GM23338 (cell line): ENCODE data around the gene EYA2. TPM values are rescaled to one million over a fixed set of nuclear protein-coding genes. Genes with fewer than 3 reads are reported as not detected.

Source experiments
- ATAC-seq: fragments of 200-7000 bp; cut with Tn5 transposase; 3 replicates; pipeline ENCODE4 v1.9.1; 2020
- DNase-seq: peaks from one replicate; pipeline ENCODE4 v3.0.0-alpha.2; 2015; ENCODE audit warnings: low spot score
- H2AFZ ChIP-seq: fragments of 200-600 bp; sonication (generic); 2 replicates; pipeline ENCODE4 v1.8.0; 2016; ENCODE audit warnings: antibody characterized with exemption, mild to moderate bottlenecking, moderate library complexity
- H3F3A ChIP-seq: fragments of 200-600 bp; sonication (generic); replicated peaks from 2 replicates; pipeline ENCODE4 v1.8.0; 2017; ENCODE audit warnings: antibody characterized with exemption, mixed run types, low read depth
- H3K27ac ChIP-seq: fragments of 200-600 bp; sonication (generic); 2 replicates; pipeline ENCODE4 v1.6.1; 2016; ENCODE audit warnings: low read depth
- H3K27me3 ChIP-seq: fragments of 200-600 bp; sonication (generic); 2 replicates; pipeline ENCODE4 v1.8.0; 2016; ENCODE audit warnings: mild to moderate bottlenecking, mixed run types, moderate library complexity; ENCODE audit not compliant: insufficient read depth
- H3K36me3 ChIP-seq: fragments of 200-600 bp; sonication (generic); 2 replicates; pipeline ENCODE4 v1.8.0; 2016; ENCODE audit warnings: mild to moderate bottlenecking; ENCODE audit not compliant: insufficient read depth
- H3K4me1 ChIP-seq: fragments of 200-600 bp; sonication (generic); 2 replicates; pipeline ENCODE4 v1.8.0; 2016; ENCODE audit warnings: mild to moderate bottlenecking, moderate library complexity; ENCODE audit not compliant: insufficient read depth
- H3K4me2 ChIP-seq: fragments of 200-600 bp; sonication (generic); 2 replicates; pipeline ENCODE4 v1.7.1; 2017; ENCODE audit warnings: mixed run types
- H3K4me3 ChIP-seq: fragments of 200-600 bp; sonication (generic); 2 replicates; pipeline ENCODE4 v1.6.1; 2016; ENCODE audit warnings: mixed run types
- H3K79me2 ChIP-seq: fragments of 200-600 bp; sonication (generic); replicated peaks from 2 replicates; pipeline ENCODE4 v1.8.0; 2017; ENCODE audit warnings: mild to moderate bottlenecking; ENCODE audit not compliant: insufficient read depth
- H3K9me2 ChIP-seq: fragments of 200-600 bp; sonication (generic); 2 replicates; pipeline ENCODE4 v1.8.0; 2017; ENCODE audit not compliant: insufficient read depth
- H4K20me1 ChIP-seq: fragments of 200-600 bp; sonication (generic); replicated peaks from 2 replicates; pipeline ENCODE4 v1.8.0; 2017; ENCODE audit warnings: mild to moderate bottlenecking; ENCODE audit not compliant: insufficient read depth
- H3K27ac Mint-ChIP-seq: 2 replicates; pipeline ENCODE4 v1.8.0; 2020; ENCODE audit warnings: inconsistent platforms, mild to moderate bottlenecking, moderate library complexity, mixed read lengths
- H3K27me3 Mint-ChIP-seq: 3 replicates; pipeline ENCODE4 v1.8.0; 2022; ENCODE audit warnings: low read depth, mild to moderate bottlenecking, moderate library complexity, mixed read lengths, inconsistent platforms; ENCODE audit not compliant: insufficient read depth, poor library complexity
- H3K36me3 Mint-ChIP-seq: 3 replicates; pipeline ENCODE4 v1.8.0; 2021; ENCODE audit warnings: low read depth, mild to moderate bottlenecking, inconsistent platforms, moderate library complexity, mixed read lengths
- H3K4me1 Mint-ChIP-seq: 3 replicates; pipeline ENCODE4 v1.8.0; 2020; ENCODE audit warnings: mild to moderate bottlenecking, inconsistent platforms, mixed read lengths
- H3K4me3 Mint-ChIP-seq: 3 replicates; pipeline ENCODE4 v1.8.0; 2021; ENCODE audit warnings: moderate library complexity, mild to moderate bottlenecking, inconsistent platforms, mixed read lengths
- H3K9me3 Mint-ChIP-seq: 3 replicates; pipeline ENCODE4 v1.8.0; 2020; ENCODE audit warnings: moderate library complexity, mild to moderate bottlenecking, inconsistent platforms, mixed read lengths
- EZH2 ChIP-seq: fragments of 200-600 bp; sonication (generic); IDR thresholded peaks from one replicate; pipeline ENCODE4 v1.8.0; 2017; ENCODE audit warnings: antibody characterized with exemption, mild to moderate bottlenecking, low read depth; ENCODE audit not compliant: unreplicated experiment
- EZH2phosphoT487 ChIP-seq: fragments of 200-600 bp; sonication (generic); IDR thresholded peaks from one replicate; pipeline ENCODE4 v1.8.1; 2018; ENCODE audit warnings: antibody characterized with exemption; ENCODE audit not compliant: unreplicated experiment
- JUNB ChIP-seq: IDR thresholded peaks from one replicate; pipeline ENCODE4 v1.6.1; 2016; ENCODE audit warnings: antibody characterized with exemption; ENCODE audit not compliant: unreplicated experiment
- NANOG ChIP-seq: IDR thresholded peaks from 2 replicates; pipeline ENCODE4 v1.6.1; 2016; ENCODE audit warnings: antibody characterized with exemption, borderline replicate concordance
- ZNF114 ChIP-seq: fragments of 250-450 bp; sonication (Bioruptor Pico); IDR thresholded peaks from 2 replicates; pipeline ENCODE4 v1.5.0; 2020; ENCODE audit warnings: mild to moderate bottlenecking, moderate library complexity
- ZNF331 ChIP-seq: fragments of 250-450 bp; sonication (Bioruptor Pico); IDR thresholded peaks from 2 replicates; pipeline ENCODE4 v1.5.0; 2020; ENCODE audit warnings: low read depth, mild to moderate bottlenecking, moderate library complexity
- polyA plus RNA-seq: library from polyadenylated mRNA; unstranded; fragments of >200 nt; fragmentation: Nextera tagmentation; extraction: Ambion mirVana; gene quantifications from 2 replicates; pipeline ENCODE4 v1.2.1, GENCODE V29; 2016
- total RNA-seq: library from RNA; depleted of rRNA; stranded (reverse); fragments of >200 nt; shearing (Covaris generic); gene quantifications from 2 replicates; pipeline ENCODE4 v1.2.3, GENCODE V29; 2014
- TF ChIP-seq, protein P1 (sequence below): fragments of 250-450 bp; sonication (Bioruptor Pico); IDR thresholded peaks from 2 replicates; pipeline ENCODE4 v1.5.0; 2020; ENCODE audit warnings: mild to moderate bottlenecking, moderate library complexity
- TF ChIP-seq, protein P2 (sequence below): IDR thresholded peaks from one replicate; pipeline ENCODE4 v1.6.1; 2018; ENCODE audit warnings: antibody characterized with exemption; ENCODE audit not compliant: unreplicated experiment
- TF ChIP-seq, protein P3 (sequence below): IDR thresholded peaks from 2 replicates; pipeline ENCODE4 v1.6.1; 2016; ENCODE audit warnings: antibody characterized with exemption

The EYA2 gene
- total and polyA plus RNA-seq, 2 experiments from 2014 or later, result 0.50 to 0.56 TPM

DNA sequence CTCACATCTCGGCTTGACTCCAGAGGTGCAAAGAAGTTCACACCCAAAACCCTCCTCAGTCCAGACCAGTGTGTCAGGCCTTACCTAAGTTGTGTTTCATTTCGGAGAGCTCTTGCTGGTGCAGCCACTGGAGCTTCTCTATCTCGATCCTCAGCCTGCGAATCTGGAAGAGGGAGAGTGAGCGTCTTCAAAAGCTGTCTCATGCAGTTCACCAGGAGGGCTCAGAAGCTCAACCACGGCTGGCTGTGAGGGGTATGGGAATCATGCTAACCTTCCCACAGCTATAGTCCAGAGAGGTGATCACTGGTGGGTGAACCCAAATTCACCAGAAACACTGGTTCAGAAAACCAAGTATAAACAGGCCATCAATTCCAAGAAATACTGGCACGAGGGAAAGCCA, 332.5 kb downstream of the EYA2 start:
- H3K27me3 Mint-ChIP-seq, result peaks cover 12% of the 10 kb centered on the region
- peaks cover 20% of the 10 kb centered on the region for H3F3A ChIP-seq
- TF ChIP-seq, protein P1, sequence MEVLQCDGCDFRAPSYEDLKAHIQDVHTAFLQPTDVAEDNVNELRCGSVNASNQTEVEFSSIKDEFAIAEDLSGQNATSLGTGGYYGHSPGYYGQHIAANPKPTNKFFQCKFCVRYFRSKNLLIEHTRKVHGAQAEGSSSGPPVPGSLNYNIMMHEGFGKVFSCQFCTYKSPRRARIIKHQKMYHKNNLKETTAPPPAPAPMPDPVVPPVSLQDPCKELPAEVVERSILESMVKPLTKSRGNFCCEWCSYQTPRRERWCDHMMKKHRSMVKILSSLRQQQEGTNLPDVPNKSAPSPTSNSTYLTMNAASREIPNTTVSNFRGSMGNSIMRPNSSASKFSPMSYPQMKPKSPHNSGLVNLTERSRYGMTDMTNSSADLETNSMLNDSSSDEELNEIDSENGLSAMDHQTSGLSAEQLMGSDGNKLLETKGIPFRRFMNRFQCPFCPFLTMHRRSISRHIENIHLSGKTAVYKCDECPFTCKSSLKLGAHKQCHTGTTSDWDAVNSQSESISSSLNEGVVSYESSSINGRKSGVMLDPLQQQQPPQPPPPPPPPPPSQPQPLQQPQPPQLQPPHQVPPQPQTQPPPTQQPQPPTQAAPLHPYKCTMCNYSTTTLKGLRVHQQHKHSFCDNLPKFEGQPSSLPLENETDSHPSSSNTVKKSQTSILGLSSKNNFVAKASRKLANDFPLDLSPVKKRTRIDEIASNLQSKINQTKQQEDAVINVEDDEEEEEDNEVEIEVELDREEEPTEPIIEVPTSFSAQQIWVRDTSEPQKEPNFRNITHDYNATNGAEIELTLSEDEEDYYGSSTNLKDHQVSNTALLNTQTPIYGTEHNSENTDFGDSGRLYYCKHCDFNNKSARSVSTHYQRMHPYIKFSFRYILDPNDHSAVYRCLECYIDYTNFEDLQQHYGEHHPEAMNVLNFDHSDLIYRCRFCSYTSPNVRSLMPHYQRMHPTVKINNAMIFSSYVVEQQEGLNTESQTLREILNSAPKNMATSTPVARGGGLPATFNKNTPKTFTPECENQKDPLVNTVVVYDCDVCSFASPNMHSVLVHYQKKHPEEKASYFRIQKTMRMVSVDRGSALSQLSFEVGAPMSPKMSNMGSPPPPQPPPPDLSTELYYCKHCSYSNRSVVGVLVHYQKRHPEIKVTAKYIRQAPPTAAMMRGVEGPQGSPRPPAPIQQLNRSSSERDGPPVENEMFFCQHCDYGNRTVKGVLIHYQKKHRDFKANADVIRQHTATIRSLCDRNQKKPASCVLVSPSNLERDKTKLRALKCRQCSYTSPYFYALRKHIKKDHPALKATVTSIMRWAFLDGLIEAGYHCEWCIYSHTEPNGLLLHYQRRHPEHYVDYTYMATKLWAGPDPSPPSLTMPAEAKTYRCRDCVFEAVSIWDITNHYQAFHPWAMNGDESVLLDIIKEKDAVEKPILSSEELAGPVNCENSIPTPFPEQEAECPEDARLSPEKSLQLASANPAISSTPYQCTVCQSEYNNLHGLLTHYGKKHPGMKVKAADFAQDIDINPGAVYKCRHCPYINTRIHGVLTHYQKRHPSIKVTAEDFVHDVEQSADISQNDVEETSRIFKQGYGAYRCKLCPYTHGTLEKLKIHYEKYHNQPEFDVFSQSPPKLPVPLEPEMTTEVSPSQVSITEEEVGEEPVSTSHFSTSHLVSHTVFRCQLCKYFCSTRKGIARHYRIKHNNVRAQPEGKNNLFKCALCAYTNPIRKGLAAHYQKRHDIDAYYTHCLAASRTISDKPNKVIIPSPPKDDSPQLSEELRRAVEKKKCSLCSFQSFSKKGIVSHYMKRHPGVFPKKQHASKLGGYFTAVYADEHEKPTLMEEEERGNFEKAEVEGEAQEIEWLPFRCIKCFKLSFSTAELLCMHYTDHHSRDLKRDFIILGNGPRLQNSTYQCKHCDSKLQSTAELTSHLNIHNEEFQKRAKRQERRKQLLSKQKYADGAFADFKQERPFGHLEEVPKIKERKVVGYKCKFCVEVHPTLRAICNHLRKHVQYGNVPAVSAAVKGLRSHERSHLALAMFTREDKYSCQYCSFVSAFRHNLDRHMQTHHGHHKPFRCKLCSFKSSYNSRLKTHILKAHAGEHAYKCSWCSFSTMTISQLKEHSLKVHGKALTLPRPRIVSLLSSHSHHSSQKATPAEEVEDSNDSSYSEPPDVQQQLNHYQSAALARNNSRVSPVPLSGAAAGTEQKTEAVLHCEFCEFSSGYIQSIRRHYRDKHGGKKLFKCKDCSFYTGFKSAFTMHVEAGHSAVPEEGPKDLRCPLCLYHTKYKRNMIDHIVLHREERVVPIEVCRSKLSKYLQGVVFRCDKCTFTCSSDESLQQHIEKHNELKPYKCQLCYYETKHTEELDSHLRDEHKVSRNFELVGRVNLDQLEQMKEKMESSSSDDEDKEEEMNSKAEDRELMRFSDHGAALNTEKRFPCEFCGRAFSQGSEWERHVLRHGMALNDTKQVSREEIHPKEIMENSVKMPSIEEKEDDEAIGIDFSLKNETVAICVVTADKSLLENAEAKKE (CRISPR knock-in tag), result no peak
- no peak for TF ChIP-seq EZH2phosphoT487
- TF ChIP-seq JUNB, result no peak
- TF ChIP-seq ZNF331 (CRISPR knock-in tag), result no peak
- no peak for TF ChIP-seq NANOG
- TF ChIP-seq, protein P2, sequence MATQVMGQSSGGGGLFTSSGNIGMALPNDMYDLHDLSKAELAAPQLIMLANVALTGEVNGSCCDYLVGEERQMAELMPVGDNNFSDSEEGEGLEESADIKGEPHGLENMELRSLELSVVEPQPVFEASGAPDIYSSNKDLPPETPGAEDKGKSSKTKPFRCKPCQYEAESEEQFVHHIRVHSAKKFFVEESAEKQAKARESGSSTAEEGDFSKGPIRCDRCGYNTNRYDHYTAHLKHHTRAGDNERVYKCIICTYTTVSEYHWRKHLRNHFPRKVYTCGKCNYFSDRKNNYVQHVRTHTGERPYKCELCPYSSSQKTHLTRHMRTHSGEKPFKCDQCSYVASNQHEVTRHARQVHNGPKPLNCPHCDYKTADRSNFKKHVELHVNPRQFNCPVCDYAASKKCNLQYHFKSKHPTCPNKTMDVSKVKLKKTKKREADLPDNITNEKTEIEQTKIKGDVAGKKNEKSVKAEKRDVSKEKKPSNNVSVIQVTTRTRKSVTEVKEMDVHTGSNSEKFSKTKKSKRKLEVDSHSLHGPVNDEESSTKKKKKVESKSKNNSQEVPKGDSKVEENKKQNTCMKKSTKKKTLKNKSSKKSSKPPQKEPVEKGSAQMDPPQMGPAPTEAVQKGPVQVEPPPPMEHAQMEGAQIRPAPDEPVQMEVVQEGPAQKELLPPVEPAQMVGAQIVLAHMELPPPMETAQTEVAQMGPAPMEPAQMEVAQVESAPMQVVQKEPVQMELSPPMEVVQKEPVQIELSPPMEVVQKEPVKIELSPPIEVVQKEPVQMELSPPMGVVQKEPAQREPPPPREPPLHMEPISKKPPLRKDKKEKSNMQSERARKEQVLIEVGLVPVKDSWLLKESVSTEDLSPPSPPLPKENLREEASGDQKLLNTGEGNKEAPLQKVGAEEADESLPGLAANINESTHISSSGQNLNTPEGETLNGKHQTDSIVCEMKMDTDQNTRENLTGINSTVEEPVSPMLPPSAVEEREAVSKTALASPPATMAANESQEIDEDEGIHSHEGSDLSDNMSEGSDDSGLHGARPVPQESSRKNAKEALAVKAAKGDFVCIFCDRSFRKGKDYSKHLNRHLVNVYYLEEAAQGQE, result no peak
- TF ChIP-seq, protein P3, sequence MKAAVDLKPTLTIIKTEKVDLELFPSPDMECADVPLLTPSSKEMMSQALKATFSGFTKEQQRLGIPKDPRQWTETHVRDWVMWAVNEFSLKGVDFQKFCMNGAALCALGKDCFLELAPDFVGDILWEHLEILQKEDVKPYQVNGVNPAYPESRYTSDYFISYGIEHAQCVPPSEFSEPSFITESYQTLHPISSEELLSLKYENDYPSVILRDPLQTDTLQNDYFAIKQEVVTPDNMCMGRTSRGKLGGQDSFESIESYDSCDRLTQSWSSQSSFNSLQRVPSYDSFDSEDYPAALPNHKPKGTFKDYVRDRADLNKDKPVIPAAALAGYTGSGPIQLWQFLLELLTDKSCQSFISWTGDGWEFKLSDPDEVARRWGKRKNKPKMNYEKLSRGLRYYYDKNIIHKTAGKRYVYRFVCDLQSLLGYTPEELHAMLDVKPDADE, result no peak
- TF ChIP-seq EZH2, result no peak
- no peak for TF ChIP-seq ZNF114 (CRISPR knock-in tag)
- peaks cover 9% of the 10 kb centered on the region; the same call in 1 of the 2 replicates for H3K4me1 ChIP-seq
- H3K4me2 ChIP-seq, result no peak overlapping the region
- peak overlapping the region; percentile 70; the same call in 1 of the 2 replicates for H3K27ac Mint-ChIP-seq
- peaks cover 95% of the 10 kb centered on the region for H3K36me3 Mint-ChIP-seq
- H3K79me2 ChIP-seq, result peaks cover 38% of the 10 kb centered on the region
- no peak for DNase-seq
- H2AFZ ChIP-seq, result no peak overlapping the region
- no peaks in the 10 kb centered on the region for H3K9me2 ChIP-seq
- H3K9me3 Mint-ChIP-seq, result no peaks in the 10 kb centered on the region
- no peak for ATAC-seq
- H3K4me3 Mint-ChIP-seq, result no peak overlapping the region
- H3K4me1 Mint-ChIP-seq, result peaks cover 14% of the 10 kb centered on the region
- H3K4me3 ChIP-seq, result no peak overlapping the region
- H3K36me3 ChIP-seq, result peaks cover 70% of the 10 kb centered on the region
- H4K20me1 ChIP-seq, result peaks cover 21% of the 10 kb centered on the region
- H3K27me3 ChIP-seq, result no peaks in the 10 kb centered on the region
- H3K27ac ChIP-seq, result 0 out of 2 replicates have a peak overlapping the region, but pooled peaks have one; percentile 50
